NB4 (cell line): ENCODE measurements around the gene LDLRAD4.

Experiments
- DNase-seq: peaks from one replicate; pipeline ENCODE4 v3.0.0; 2010; ENCODE audit warnings: low read depth
- H3K4me3 ChIP-seq: one replicate; pipeline ENCODE4 v1.5.1; 2011; ENCODE audit warnings: mild to moderate bottlenecking, low read depth, low read length, moderate library complexity
- MYC ChIP-seq: IDR thresholded peaks from 2 replicates; pipeline ENCODE4 v1.6.1; 2011; ENCODE audit warnings: low read depth, low read length
- POLR2A ChIP-seq: IDR thresholded peaks from 2 replicates; pipeline ENCODE4 v1.6.1; 2011; ENCODE audit warnings: mild to moderate bottlenecking; ENCODE audit not compliant: insufficient read length; ENCODE audit errors: extremely low read depth
- TF ChIP-seq, protein P1 (sequence below): IDR thresholded peaks from one replicate; pipeline ENCODE4 v1.5.1; 2012; ENCODE audit warnings: low read depth, low read length
- TF ChIP-seq, protein P2 (sequence below): IDR thresholded peaks from 2 replicates; pipeline ENCODE4 v1.6.1; 2011; ENCODE audit warnings: low read depth, low read length

The LDLRAD4 gene

DNA sequence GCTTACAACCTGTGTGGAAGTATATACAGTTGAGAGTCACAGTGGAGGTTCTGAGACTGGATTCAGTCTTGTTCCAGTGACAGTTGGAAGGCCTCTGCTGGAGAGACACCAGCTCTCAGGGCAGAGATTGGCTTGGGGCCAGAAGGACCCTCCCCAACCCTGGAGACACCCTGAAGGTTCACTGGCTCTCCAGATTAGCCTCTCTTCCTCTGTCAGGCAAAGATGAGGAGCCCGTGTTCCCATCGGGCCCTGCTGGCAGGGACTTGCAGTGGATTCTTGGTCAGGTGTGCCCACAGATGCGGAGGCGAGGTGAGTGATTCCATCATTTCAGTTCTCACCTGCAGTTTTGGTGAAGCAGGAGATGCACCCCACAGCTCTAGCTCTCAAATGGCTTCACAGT is 429.2 kb downstream of the LDLRAD4 start:
- no peak overlapping the region for H3K4me3 ChIP-seq
- TF ChIP-seq, protein P1, sequence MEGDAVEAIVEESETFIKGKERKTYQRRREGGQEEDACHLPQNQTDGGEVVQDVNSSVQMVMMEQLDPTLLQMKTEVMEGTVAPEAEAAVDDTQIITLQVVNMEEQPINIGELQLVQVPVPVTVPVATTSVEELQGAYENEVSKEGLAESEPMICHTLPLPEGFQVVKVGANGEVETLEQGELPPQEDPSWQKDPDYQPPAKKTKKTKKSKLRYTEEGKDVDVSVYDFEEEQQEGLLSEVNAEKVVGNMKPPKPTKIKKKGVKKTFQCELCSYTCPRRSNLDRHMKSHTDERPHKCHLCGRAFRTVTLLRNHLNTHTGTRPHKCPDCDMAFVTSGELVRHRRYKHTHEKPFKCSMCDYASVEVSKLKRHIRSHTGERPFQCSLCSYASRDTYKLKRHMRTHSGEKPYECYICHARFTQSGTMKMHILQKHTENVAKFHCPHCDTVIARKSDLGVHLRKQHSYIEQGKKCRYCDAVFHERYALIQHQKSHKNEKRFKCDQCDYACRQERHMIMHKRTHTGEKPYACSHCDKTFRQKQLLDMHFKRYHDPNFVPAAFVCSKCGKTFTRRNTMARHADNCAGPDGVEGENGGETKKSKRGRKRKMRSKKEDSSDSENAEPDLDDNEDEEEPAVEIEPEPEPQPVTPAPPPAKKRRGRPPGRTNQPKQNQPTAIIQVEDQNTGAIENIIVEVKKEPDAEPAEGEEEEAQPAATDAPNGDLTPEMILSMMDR: no peak
- TF ChIP-seq POLR2A (no peak), MYC (no peak)
- TF ChIP-seq, protein P2, sequence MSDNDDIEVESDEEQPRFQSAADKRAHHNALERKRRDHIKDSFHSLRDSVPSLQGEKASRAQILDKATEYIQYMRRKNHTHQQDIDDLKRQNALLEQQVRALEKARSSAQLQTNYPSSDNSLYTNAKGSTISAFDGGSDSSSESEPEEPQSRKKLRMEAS: no peak
- DNase-seq: no peak

DNA sequence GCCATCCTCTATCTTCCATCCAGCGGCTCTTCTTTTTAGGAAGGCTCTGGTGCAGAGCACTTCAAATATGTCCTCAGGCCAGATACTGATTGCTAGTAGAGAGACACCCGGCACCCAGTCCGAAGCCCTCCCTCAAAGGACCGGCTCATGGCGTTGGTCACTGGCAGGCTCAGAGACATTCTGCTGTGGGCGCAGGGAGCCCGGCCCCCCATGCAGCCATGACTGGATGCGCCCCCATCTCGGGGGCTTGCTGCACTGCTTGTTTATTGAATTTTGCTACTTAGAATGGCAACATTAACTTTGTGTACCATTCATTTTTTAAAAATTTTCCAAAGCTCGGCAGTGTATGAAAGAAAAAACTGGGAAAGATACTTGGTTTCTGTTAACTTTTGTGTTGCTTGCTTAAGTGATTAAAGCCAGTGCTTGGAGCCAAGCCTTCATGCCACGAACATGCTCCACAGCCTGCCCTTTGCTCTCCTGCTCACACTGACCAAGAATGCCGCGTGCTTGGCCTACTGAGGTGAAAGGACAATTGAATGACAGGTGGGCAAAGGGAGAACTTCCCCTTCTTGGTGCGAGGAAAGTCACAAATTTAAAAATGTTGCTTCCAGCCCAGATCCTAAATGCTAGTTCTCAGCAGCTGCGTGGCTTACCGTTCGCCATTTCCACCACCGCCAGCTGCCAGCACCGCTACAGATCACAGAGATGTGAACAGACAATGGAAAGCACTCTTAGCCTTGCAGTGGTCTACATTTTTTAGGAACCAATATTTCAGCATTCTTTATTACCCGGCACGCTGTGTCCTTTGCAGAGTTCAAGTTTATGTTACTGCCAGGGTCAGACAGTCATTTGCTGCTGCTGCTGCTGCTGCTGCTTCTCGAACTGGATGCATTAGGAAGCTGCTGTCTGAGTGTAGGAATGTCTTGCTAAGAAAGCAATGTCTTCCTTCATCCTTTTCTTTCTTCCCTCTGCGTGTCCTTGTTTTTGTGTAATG is 431.1 kb downstream of the LDLRAD4 start:
- DNase-seq: no peak
- TF ChIP-seq POLR2A (no peak), MYC (no peak)
- TF ChIP-seq, protein P1: no peak
- TF ChIP-seq, protein P2: no peak
- no peak overlapping the region for H3K4me3 ChIP-seq

DNA sequence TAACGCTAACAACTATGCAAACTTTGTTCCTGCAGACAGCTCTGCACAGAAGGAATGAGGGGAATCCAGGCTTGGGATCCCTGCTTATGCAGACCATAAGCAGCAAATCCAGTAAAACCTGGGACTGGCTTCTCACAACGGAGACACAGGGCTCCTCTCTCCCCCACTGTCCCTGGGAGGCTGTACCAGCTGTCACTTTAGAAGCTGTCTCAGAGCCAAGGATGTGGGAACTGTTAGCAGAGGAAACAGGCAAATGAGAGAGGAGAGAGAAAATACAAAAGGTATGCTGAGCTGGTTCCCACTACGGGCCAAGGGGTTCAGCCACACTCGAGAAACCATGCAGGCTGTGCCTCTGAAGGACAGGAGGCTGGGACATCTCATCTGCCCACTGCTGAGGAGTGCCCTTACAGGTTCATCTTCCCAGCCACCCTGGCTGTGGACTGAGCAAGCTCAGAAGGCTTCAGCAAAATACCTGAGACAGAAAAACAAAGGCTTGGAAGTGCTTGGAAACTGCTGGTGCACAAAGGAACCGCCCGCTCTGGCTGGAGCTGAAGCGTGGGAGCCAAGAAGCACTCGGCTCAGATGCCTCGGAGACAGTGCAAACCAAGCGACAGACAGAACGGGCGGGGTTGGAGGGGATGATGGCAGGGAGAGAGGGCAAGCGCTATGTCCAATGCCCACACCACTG is 435.3 kb downstream of the LDLRAD4 start:
- no peak for DNase-seq
- H3K4me3 ChIP-seq: no peak overlapping the region

DNA sequence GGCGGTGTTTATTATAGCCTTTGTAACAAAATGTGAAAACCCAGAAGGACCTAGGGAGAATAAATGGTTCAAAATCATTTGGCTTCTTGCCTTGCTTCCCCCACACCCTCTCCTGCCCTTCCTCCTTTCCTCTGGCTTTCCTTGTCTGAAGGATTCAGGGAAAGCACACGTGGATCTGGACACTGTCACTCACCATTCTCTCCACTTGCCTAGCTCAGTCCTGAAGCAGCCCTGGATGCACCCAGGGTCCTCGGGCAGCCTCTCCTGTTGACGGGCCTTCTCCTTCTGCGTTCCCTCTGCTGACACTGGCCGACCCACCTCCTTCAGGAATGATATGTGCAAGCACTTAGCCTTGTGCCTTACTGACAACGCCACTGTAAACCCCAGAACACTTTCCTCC is 439.4 kb downstream of the LDLRAD4 start:
- TF ChIP-seq POLR2A: no peak
- TF ChIP-seq, protein P1: no peak
- TF ChIP-seq, protein P2: no peak
- TF ChIP-seq MYC: no peak
- H3K4me3 ChIP-seq: no peak overlapping the region
- DNase-seq: no peak

More for the DNA sequence above, 435.3 kb downstream of the LDLRAD4 start:
- TF ChIP-seq POLR2A (no peak), MYC (no peak)
- TF ChIP-seq, protein P1: no peak
- TF ChIP-seq, protein P2: no peak

DNA sequence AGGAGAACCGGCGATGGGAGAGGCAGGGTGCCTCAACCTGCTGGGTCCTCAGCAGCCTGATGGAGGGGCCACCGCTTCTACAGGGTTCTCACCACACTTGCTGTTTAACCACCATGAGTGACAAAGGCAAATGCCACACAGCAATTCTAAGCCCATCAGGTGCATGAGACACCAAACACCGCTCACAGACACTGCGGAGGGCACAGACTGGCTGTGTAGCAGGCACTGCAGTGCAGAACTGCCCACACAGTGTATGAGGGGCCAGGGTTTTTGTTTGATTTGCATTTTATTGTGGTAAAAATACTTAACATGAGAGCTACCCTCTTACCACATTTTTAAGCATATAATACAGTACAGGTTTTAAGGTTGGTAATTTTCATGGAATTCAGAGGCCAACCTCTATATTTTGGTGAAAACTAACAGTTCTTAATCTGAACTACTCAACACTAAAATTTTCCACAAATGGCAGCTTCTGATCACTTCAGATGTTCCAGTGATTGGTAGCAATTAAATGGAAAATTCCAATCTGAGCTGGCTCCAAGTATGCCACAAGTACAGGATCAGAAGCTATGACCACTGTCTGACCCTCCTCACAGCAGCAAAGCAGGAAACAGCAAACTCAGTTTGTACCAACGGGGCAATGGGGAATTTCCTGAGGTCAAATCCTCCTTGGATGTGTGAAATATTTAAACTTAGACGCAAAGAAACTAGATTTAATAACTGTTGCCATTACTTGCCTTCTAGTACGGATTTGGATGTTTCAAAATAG is 440.1 kb downstream of the LDLRAD4 start:
- DNase-seq: no peak
- TF ChIP-seq, protein P1: no peak
- TF ChIP-seq POLR2A (no peak), MYC (no peak)
- TF ChIP-seq, protein P2: no peak

More for the DNA sequence above, 440.1 kb downstream of the LDLRAD4 start:
- no peak overlapping the region for H3K4me3 ChIP-seq
